Measurements from ENCODE around the gene SNX4. TPM values are rescaled to one million over a fixed set of nuclear protein-coding genes. Genes with fewer than 3 reads are reported as not detected.
"Not testable (repeated sequence)": the region's sequence is repeated elsewhere in the genome, so short reads cannot be mapped to it uniquely, and the experiment has no call there.

Gene SNX4
- total RNA-seq, 4 donors from 2014 or later, result 20.6 to 27.8 (median 24.9) TPM

DNA sequence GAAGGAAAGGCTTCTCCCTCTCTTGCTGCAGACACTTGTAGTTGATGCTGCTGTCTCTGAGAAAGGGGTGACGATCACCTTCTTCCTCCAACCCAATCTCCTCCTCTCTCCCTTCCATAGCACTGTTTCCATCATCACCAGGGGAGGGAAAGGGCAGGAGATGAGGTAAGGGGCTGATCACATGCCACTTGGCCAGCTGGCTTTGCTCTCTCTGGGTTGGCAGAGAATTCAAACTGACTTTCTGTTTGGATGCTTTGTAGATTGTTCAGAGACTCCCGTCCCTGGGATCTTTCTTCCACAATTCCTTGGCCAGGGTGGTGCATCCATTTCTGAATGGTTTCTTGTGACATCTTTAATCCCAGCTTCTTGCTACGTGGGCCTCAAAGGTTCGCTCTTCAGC, 101.7 kb downstream of the SNX4 start:
- Histone ChIP-seq H3K27me3 (no peaks in the 10 kb centered on the region), H3K36me3 (no peaks in the 10 kb centered on the region), H3K27ac (no peak overlapping the region), H3K4me3 (no peak overlapping the region), H3K4me1 (no peaks in the 10 kb centered on the region), H3K9me3 (no peaks in the 10 kb centered on the region)
- TF ChIP-seq POLR2AphosphoS5 (IDR thresholded peaks at IDR 0.05) (no peak), CTCF (IDR thresholded peaks at IDR 0.05) (no peak), POLR2A (IDR thresholded peaks at IDR 0.05) (no peak), EP300 (IDR thresholded peaks at IDR 0.05) (no peak)
- DNase-seq (ENCODE audit: low spot score in 2 of 2), result no peak
- 93% methylated on average over 4 of the region's 4 CpGs for WGBS

GRCh38 chr3:125416235-125416634, 103.8 kb downstream of the SNX4 start:
- Histone ChIP-seq H3K36me3 (no peaks in the 10 kb centered on the region), H3K27me3 (no peaks in the 10 kb centered on the region), H3K4me3 (no peak overlapping the region), H3K27ac (no peak overlapping the region), H3K4me1 (no peaks in the 10 kb centered on the region), H3K9me3 (no peaks in the 10 kb centered on the region)
- TF ChIP-seq POLR2AphosphoS5 (IDR thresholded peaks at IDR 0.05), result no peak
- no peak for TF ChIP-seq POLR2A (IDR thresholded peaks at IDR 0.05)
- TF ChIP-seq EP300 (IDR thresholded peaks at IDR 0.05), result no peak
- TF ChIP-seq CTCF (IDR thresholded peaks at IDR 0.05), result no peak
- DNase-seq (ENCODE audit: low spot score in 2 of 2), result no peak
- 86% methylated on average over 3 of the region's 3 CpGs for WGBS

DNA sequence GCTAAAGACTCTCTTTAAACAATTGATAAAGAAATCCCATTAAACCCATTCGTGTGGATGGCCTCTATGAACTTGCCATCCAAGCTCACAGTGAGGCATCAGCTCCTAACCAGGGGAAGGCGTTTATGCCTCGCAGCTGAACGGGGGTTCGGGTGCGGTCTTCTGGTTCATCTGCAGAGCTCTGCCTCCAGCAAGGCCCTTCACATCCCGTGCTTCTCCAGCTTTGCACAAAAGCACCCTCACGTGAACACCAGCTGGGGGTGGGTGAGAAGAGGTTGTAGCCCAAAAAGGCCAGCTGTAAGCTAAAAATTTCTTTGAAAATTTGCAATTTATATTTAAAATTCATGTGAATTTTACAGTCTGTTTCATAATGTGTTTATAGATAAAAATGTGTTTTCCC, 105.3 kb downstream of the SNX4 start:
- no peaks in the 10 kb centered on the region for H3K27me3 ChIP-seq
- no peak for TF ChIP-seq POLR2AphosphoS5 (IDR thresholded peaks at IDR 0.05)
- no peak for TF ChIP-seq POLR2A (IDR thresholded peaks at IDR 0.05)
- TF ChIP-seq EP300 (IDR thresholded peaks at IDR 0.05), result no peak
- TF ChIP-seq CTCF (IDR thresholded peaks at IDR 0.05), result no peak
- no peak overlapping the region for H3K27ac ChIP-seq
- no peaks in the 10 kb centered on the region for H3K9me3 ChIP-seq
- no peak overlapping the region for H3K4me3 ChIP-seq
- no peaks in the 10 kb centered on the region for H3K36me3 ChIP-seq
- no peaks in the 10 kb centered on the region for H3K4me1 ChIP-seq
- WGBS, result 66% methylated on average over 8 of the region's 8 CpGs
- DNase-seq (ENCODE audit: low spot score in 2 of 2), result no peak

DNA sequence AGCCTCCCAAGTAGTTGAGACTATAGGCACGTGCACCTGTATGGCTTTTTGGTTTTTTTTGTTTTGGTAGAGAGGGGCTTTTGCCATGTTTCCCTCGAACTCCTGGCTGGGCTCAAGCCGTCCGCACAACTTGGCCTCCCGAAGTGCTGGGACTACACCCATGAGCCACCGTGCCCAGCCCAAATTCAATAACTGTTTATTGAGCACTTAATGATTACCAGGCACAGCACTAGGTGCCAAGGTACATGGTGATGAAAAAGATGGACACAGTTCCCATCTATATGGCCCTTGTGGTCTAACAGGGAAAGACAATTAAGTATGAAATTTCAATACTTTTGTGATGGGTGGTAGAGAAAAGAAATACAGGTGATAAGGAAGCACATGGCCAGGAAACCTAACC, 109.1 kb downstream of the SNX4 start:
- Histone ChIP-seq H3K27me3 (no peaks in the 10 kb centered on the region), H3K27ac (no peak overlapping the region), H3K9me3 (no peaks in the 10 kb centered on the region), H3K4me3 (no peak overlapping the region), H3K4me1 (no peaks in the 10 kb centered on the region), H3K36me3 (no peaks in the 10 kb centered on the region)
- WGBS, result 91% methylated on average over 6 of the region's 6 CpGs
- TF ChIP-seq POLR2AphosphoS5 (IDR thresholded peaks at IDR 0.05), result no peak
- no peak for TF ChIP-seq EP300 (IDR thresholded peaks at IDR 0.05)
- no peak for TF ChIP-seq CTCF (IDR thresholded peaks at IDR 0.05)
- TF ChIP-seq POLR2A (IDR thresholded peaks at IDR 0.05), result no peak
- no peak for DNase-seq (ENCODE audit: low spot score in 2 of 2)

DNA sequence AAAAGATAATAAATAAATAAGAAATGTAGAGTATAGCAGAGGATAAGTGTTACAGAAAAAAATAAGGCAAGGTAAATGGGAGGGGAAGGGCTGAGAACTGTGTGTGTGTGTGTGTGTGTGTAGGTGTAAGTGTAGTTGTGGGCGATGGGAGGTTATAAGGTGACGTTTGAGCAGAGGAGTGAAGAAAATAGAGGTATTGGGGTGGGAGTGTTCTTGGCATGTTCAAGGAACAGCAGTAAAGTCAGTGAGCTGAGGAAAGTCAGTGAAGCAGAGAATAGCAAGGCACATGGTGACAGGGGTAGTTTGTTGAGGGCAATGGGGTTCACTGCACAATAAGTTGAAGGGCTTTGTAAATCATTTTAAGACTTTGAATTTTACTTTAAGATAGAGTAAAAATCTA, 113.9 kb downstream of the SNX4 start:
- Histone ChIP-seq H3K27ac (no peak overlapping the region), H3K27me3 (no peaks in the 10 kb centered on the region), H3K36me3 (no peaks in the 10 kb centered on the region), H3K4me1 (no peaks in the 10 kb centered on the region), H3K4me3 (no peak overlapping the region), H3K9me3 (no peaks in the 10 kb centered on the region)
- 89% methylated on average over 2 of the region's 2 CpGs for WGBS
- no peak for DNase-seq (ENCODE audit: low spot score in 2 of 2)
- TF ChIP-seq POLR2AphosphoS5 (IDR thresholded peaks at IDR 0.05) (no peak), EP300 (IDR thresholded peaks at IDR 0.05) (no peak), POLR2A (IDR thresholded peaks at IDR 0.05) (no peak), CTCF (IDR thresholded peaks at IDR 0.05) (no peak)

- not testable (repeated sequence) for H3K9me3 ChIP-seq; H3K27ac ChIP-seq; H3K36me3 ChIP-seq; H3K4me3 ChIP-seq; H3K4me1 ChIP-seq; DNase-seq (ENCODE audit: low spot score in 2 of 2); H3K27me3 ChIP-seq
- 96% methylated on average over 4 of the region's 4 CpGs for whole genome bisulfite sequencing
Observed at GRCh38 chr3:125405515-125405914, 114.5 kb downstream of the SNX4 start.

Data from suprapubic skin (tissue), 4 donors.